B cell (primary cell): ENCODE measurements around the gene TMEM26. TPM values are rescaled to one million over a fixed set of nuclear protein-coding genes. Genes with fewer than 3 reads are reported as not detected.

Source experiments
- ATAC-seq: fragments of 200-7000 bp; cut with Tn5 transposase; one replicate; pipeline ENCODE4 v1.10.0; 2021; ENCODE audit warnings: low read depth, mild to moderate bottlenecking, moderate number of reproducible peaks, moderate library complexity
- CTCF ChIA-PET: fragments of 350-600 bp; sonication (Branson Sonifier 250); formaldehyde crosslinking; loops from one replicate; lab custom pipeline; 2021; ENCODE audit warnings: antibody characterized with exemption, inconsistent platforms; lab: Charles Lee
- POLR2A ChIA-PET: fragments of 350-600 bp; sonication (Branson Sonifier 250); formaldehyde crosslinking; loops from one replicate; lab custom pipeline; 2021; ENCODE audit warnings: antibody characterized with exemption; lab: Charles Lee
- DNase-seq: peaks from one replicate; pipeline ENCODE4 v3.0.0; 2013
- H2AFZ ChIP-seq: 2 replicates; pipeline ENCODE4 v1.6.1; 2012; ENCODE audit warnings: mild to moderate bottlenecking, low read depth, low read length; ENCODE audit not compliant: insufficient read depth, poor library complexity, severe bottlenecking
- H3K27ac ChIP-seq, 2 donors: 1 replicate in 1 of 2; 2 replicates in 1 of 2; pipeline ENCODE4 v1.5.1; 2012 to 2013; ENCODE audit warnings: low read length in 2 of 2, mild to moderate bottlenecking in 2 of 2, moderate library complexity in 1 of 2
- H3K27me3 ChIP-seq, 4 experiments: fragments of 200-600 bp in 1 of 4; sonication (generic) in 1 of 4; replicated peaks in 1 of 4; 1 replicate in 2 of 4; 2 replicates in 2 of 4; pipeline versions ENCODE4 v1.6.1 to v1.7.0; 2013 to 2016; ENCODE audit warnings: low read length in 3 of 4, mild to moderate bottlenecking in 2 of 4, mixed read lengths in 1 of 4, moderate library complexity in 1 of 4; ENCODE audit not compliant: insufficient read depth in 4 of 4, control insufficient read depth in 3 of 4; ENCODE audit errors: control extremely low read depth in 1 of 4
- H3K36me3 ChIP-seq, 2 experiments: replicated peaks in 1 of 2; 1 replicate in 1 of 2; 2 replicates in 1 of 2; pipeline versions ENCODE4 v1.6.1 to v1.7.1; 2013; ENCODE audit warnings: low read length in 1 of 2; ENCODE audit not compliant: insufficient read depth in 2 of 2, control insufficient read depth in 1 of 2; ENCODE audit errors: control extremely low read depth in 1 of 2, extremely low read depth in 1 of 2
- H3K4me1 ChIP-seq, 2 donors: fragments of 200-600 bp in 1 of 2; sonication (generic) in 1 of 2; 1 replicate in 1 of 2; 2 replicates in 1 of 2; pipeline versions ENCODE4 v1.5.1 to v1.6.1; 2013 to 2017; ENCODE audit warnings: low read length in 2 of 2; ENCODE audit not compliant: control insufficient read depth in 2 of 2, insufficient read depth in 2 of 2
- H3K4me2 ChIP-seq: replicated peaks from 2 replicates; pipeline ENCODE3; 2012; ENCODE audit warnings: mild to moderate bottlenecking, low read depth, low read length; ENCODE audit not compliant: poor library complexity, severe bottlenecking
- H3K4me3 ChIP-seq, 5 experiments: fragments of 200-600 bp in 1 of 5; sonication (generic) in 1 of 5; 1 replicate in 3 of 5; 2 replicates in 2 of 5; pipeline versions ENCODE4 v1.5.1 to v1.7.0; 2011 to 2016; ENCODE audit warnings: low read length in 4 of 5, mild to moderate bottlenecking in 4 of 5, low read depth in 2 of 5, control low read depth in 1 of 5, moderate library complexity in 1 of 5; ENCODE audit not compliant: insufficient read depth in 1 of 5; ENCODE audit errors: control extremely low read depth in 1 of 5, extremely low read depth in 1 of 5
- H3K79me2 ChIP-seq: fragments of 200-600 bp; sonication (generic); one replicate; pipeline ENCODE4 v1.6.0; 2016; ENCODE audit warnings: low read length; ENCODE audit not compliant: control insufficient read depth, insufficient read depth
- H3K9ac ChIP-seq: fragments of 200-600 bp; sonication (generic); 2 replicates; pipeline ENCODE4 v1.6.1; 2017; ENCODE audit warnings: mild to moderate bottlenecking, low read length, moderate library complexity
- H3K9me3 ChIP-seq, 3 donors: one replicate each; pipeline versions ENCODE4 v1.6.1 to v1.7.1; 2013; ENCODE audit warnings: low read length in 2 of 3; ENCODE audit not compliant: control insufficient read depth in 2 of 3, insufficient read depth in 1 of 3; ENCODE audit errors: control extremely low read depth in 1 of 3
- H4K20me1 ChIP-seq: 2 replicates; pipeline ENCODE4 v1.6.0; 2012; ENCODE audit warnings: mild to moderate bottlenecking, low read length; ENCODE audit not compliant: insufficient read depth, control insufficient read depth, poor library complexity, severe bottlenecking
- H3K27ac Mint-ChIP-seq: one replicate; pipeline ENCODE4 v1.8.0; 2021; ENCODE audit warnings: mixed read lengths
- H3K27me3 Mint-ChIP-seq: one replicate; pipeline ENCODE4 v1.8.0; 2021; ENCODE audit warnings: mixed read lengths
- H3K4me1 Mint-ChIP-seq: one replicate; pipeline ENCODE4 v1.8.0; 2021; ENCODE audit warnings: mixed read lengths
- H3K4me3 Mint-ChIP-seq: one replicate; pipeline ENCODE4 v1.8.0; 2021; ENCODE audit warnings: mixed read lengths
- H3K9me3 Mint-ChIP-seq: one replicate; pipeline ENCODE4 v1.8.0; 2022; ENCODE audit warnings: mixed read lengths; ENCODE audit not compliant: insufficient read depth
- EZH2 ChIP-seq: IDR thresholded peaks from 2 replicates; pipeline ENCODE4 v1.6.1; 2012; ENCODE audit warnings: borderline replicate concordance, low read depth, mild to moderate bottlenecking, moderate library complexity, low read length; ENCODE audit not compliant: insufficient read depth, poor library complexity, severe bottlenecking
- WGBS: methylation state at CpG from one replicate; pipeline ENCODE4 v1.1.5; 2013; ENCODE audit warnings: missing lambda C conversion rate; ENCODE audit not compliant: insufficient coverage; 5-methylcytosine and 5-hydroxymethylcytosine counted together
- intact Hi-C: fragments of 100-400 bp; cut with micrococcal nuclease; formaldehyde crosslinking; loops from one replicate; pipeline ENCODE4 v1.10.0; 2022
- polyA plus RNA-seq: library from polyadenylated mRNA; depleted of rRNA; stranded (reverse); fragments of >200 nt; gene quantifications from 2 replicates; pipeline ENCODE4 v1.2.3, GENCODE V29; 2012
- total RNA-seq, 2 donors: library from RNA; stranded (reverse); fragments of 120-200 nt in 1 of 2; gene quantifications; 1 replicate in 1 of 2; 2 replicates in 1 of 2; pipeline versions ENCODE4 v1.2.3 to v1.2.4, GENCODE V29; 2013 to 2022
- TF ChIP-seq, protein P1 (sequence below): fragments of 200-600 bp; IDR thresholded peaks from one replicate; pipeline ENCODE4 v1.8.0; 2022; ENCODE audit warnings: antibody characterized with exemption, mild to moderate bottlenecking

The TMEM26 gene
- total and polyA plus RNA-seq, 2 donors (not counting 1 experiment from before 2014, with no cell fraction given): not detected

DNA sequence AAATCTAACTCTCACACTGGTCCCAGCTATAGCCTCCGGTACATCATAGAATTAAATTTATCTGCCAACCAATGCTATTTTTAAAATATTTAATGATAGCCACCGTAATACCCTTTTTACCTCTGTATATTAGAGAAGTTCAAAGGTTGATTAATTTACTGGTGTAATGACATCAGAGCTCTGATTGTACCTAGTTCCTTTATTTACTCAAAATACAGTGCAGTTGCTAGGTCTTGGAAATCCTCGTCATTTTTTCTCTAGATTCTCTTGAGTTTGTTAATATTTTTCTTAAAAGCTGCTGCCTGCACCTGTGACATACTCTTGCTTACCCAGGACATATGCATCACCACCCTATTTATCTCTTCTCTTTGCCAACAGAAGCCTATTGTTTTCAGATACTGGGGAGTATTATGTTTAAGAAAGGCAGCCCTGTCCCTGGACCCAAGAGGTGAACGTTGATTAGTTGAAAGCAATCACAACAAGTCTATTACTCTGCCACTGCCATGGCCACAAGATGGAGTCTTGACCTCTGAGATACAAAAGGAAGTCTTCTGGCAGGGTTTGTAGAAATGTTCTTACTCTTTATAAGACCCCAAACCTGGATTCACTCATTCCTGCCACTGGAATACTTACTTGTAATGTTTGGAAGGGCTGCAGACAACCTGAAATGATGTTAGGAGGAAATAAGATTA is 25.6 kb upstream of the TMEM26 start:
- Histone ChIP-seq H4K20me1 (no peaks in the 10 kb centered on the region), H3K36me3 (no peaks in the 10 kb centered on the region), H3K27ac (no peak overlapping the region), H3K79me2 (no peaks in the 10 kb centered on the region), H3K4me3 (no peak overlapping the region), H3K9ac (no peak overlapping the region), H3K27me3 (no peaks in the 10 kb centered on the region), H3K4me1 (no peaks in the 10 kb centered on the region), H2AFZ (no peak overlapping the region), H3K4me2 (no peak overlapping the region), H3K9me3 (no peaks in the 10 kb centered on the region)
- Mint-ChIP-seq H3K27me3 (peaks cover 9% of the 10 kb centered on the region), H3K9me3 (no peaks in the 10 kb centered on the region), H3K27ac (no peak overlapping the region), H3K4me1 (no peaks in the 10 kb centered on the region), H3K4me3 (no peak overlapping the region)
- WGBS: no CpG with 5 or more reads among the region's 4 CpGs
- POLR2A ChIA-PET: no interaction called here
- CTCF ChIA-PET: no interaction called here
- TF ChIP-seq, protein P1, sequence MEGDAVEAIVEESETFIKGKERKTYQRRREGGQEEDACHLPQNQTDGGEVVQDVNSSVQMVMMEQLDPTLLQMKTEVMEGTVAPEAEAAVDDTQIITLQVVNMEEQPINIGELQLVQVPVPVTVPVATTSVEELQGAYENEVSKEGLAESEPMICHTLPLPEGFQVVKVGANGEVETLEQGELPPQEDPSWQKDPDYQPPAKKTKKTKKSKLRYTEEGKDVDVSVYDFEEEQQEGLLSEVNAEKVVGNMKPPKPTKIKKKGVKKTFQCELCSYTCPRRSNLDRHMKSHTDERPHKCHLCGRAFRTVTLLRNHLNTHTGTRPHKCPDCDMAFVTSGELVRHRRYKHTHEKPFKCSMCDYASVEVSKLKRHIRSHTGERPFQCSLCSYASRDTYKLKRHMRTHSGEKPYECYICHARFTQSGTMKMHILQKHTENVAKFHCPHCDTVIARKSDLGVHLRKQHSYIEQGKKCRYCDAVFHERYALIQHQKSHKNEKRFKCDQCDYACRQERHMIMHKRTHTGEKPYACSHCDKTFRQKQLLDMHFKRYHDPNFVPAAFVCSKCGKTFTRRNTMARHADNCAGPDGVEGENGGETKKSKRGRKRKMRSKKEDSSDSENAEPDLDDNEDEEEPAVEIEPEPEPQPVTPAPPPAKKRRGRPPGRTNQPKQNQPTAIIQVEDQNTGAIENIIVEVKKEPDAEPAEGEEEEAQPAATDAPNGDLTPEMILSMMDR: no peak
- TF ChIP-seq EZH2: no peak
- ATAC-seq (no peak), DNase-seq (no peak)
- intact Hi-C loops: no loop called here

DNA sequence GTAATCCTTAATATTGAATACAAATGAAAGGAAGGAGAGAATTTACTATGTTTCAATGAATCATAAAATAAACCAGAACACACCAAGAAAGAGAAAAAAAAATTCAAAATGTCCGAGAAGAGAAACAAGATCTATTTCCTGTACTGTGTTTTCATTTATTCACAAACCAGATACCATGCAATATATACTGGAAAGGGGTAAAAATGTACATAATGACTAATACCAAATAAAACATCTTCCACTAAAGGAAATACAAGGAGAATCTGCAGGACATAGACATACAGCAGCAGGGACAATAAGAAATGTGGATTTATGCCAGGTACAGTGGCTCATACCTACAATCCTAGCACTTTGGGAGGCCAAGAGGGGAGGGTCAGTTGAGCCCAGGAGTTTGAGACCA is 24.3 kb upstream of the TMEM26 start:
- WGBS: no CpG with 5 or more reads among the region's 1 CpG
- ATAC-seq: no peak
- H2AFZ ChIP-seq: no peak overlapping the region
- H4K20me1 ChIP-seq: no peaks in the 10 kb centered on the region
- no peak overlapping the region for H3K4me2 ChIP-seq
- H3K9me3 ChIP-seq: no peaks in the 10 kb centered on the region
- H3K4me3 ChIP-seq: no peak overlapping the region
- H3K4me3 Mint-ChIP-seq: no peak overlapping the region
- H3K27me3 Mint-ChIP-seq: peaks cover 13% of the 10 kb centered on the region
- ChIA-PET POLR2A (no interaction called here), CTCF (no interaction called here)
- H3K9ac ChIP-seq: no peak overlapping the region
- no peak for DNase-seq
- no peak overlapping the region for H3K27ac ChIP-seq
- H3K79me2 ChIP-seq: no peaks in the 10 kb centered on the region
- no peak overlapping the region for H3K27ac Mint-ChIP-seq
- no peaks in the 10 kb centered on the region for H3K4me1 Mint-ChIP-seq
- no peaks in the 10 kb centered on the region for H3K4me1 ChIP-seq
- no peaks in the 10 kb centered on the region for H3K36me3 ChIP-seq
- H3K9me3 Mint-ChIP-seq: no peaks in the 10 kb centered on the region
- H3K27me3 ChIP-seq: no peaks in the 10 kb centered on the region
- intact Hi-C loops: no loop called here
- TF ChIP-seq, protein P1: no peak
- TF ChIP-seq EZH2: no peak
